CMK (cell line): ENCODE data around the gene LCN6.
"Not testable (repeated sequence)": the region's sequence is repeated elsewhere in the genome, so short reads cannot be mapped to it uniquely, and the experiment has no call there.

ENCODE experiments used
- DNase-seq: peaks from one replicate; pipeline ENCODE4 v3.0.0-alpha.2; 2010; ENCODE audit warnings: low read depth

The LCN6 gene

DNA sequence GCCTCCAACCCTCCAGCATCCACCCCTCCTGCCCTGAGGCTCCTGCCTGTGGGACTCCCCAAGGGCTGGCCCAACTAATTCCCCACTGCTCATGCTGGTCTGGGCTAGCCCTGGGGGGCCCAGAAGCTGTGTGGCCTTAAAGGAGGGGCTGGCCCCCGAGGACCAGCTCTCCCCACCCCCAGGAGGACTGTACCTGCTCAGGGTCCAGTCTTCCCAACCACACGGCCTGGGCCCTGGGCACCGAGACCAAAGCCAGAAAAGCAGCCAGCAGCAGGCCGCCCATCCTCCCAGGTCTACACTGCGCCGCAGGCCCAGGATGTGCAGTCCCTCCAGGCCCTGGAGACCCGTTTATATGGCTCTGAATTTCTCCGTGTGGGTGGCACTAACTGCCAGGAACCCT lies at the start of gene LCN6:
Gene LCN6 (minus strand): TSS at position 325 of the 400 bp plus-strand sequence. CDS start 42 bp downstream, at position 283.
- DNase-seq, result no peak

- not testable (repeated sequence) for DNase-seq
Measured at GRCh38 chr9:136796775-136797347, 48.5 kb upstream of the LCN6 start.

DNA sequence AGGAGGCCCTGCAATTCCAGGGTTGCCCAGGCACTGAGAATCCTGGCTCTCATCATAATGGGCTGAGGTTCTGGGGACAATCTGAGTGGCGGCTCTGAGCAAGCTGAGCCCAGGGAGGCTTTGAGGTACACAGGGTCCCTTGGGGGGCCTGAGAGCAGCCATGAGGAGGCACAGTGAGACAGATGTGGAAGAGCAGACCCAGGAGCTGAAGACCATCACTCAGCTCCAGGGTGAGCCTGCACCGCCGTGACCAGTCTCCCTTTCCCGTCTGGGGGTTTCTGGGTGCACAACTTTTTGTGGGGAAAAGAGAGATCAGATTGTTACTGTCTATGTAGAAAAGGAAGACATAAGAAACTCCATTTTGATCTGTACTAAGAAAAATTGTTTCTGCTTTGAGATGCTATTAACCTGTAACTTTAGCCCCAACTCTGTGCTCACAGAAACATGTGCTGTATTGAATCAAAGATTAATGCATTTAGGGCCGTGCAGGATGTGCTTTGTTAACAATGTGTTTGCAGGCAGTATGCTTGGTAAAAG lies 48.0 kb upstream of the LCN6 start, which contains the start of gene CCDC183:
Gene CCDC183 (plus strand): TSS at position 101 of the 537 bp plus-strand sequence. CDS start 60 bp downstream, at position 161.
- DNase-seq, result no peak

GRCh38 chr9:136795000-136795348 lies 46.6 kb upstream of the LCN6 start:
- no peak for DNase-seq

DNA sequence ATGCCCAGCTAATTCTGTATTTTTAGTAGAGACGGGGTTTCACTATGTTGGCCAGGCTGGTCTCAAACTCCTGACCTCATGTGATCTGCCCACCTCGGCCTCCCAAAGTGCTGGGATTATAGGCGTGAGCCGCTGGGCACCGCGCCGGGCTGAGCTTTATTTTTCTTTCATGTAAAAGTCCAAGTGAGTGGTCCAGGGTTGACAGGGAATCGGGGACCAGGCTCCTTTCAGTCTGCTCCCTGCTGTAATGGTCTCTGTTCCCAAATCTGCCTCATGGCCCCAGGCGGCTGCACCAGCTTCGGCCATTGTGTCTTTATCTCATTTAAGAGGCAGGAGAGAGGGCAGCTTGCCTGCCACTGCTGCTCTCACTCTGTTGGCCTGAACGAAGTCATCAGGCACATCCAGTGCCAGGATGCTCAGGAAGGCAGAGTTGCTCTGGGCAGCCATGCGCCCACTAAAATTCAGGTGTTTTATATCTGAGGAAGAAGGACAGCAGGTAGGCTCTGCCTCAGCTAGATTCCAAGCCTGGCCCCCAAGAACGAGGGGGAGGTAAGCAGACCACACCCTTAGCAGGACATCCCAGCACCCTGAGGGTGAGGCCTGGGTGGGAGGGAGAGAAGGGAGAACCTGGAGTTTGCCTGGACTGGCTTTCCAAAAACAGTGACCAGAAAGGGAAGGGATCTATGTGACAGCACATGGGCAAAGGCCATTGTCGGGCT lies 46.1 kb upstream of the LCN6 start:
- no peak for DNase-seq

DNA sequence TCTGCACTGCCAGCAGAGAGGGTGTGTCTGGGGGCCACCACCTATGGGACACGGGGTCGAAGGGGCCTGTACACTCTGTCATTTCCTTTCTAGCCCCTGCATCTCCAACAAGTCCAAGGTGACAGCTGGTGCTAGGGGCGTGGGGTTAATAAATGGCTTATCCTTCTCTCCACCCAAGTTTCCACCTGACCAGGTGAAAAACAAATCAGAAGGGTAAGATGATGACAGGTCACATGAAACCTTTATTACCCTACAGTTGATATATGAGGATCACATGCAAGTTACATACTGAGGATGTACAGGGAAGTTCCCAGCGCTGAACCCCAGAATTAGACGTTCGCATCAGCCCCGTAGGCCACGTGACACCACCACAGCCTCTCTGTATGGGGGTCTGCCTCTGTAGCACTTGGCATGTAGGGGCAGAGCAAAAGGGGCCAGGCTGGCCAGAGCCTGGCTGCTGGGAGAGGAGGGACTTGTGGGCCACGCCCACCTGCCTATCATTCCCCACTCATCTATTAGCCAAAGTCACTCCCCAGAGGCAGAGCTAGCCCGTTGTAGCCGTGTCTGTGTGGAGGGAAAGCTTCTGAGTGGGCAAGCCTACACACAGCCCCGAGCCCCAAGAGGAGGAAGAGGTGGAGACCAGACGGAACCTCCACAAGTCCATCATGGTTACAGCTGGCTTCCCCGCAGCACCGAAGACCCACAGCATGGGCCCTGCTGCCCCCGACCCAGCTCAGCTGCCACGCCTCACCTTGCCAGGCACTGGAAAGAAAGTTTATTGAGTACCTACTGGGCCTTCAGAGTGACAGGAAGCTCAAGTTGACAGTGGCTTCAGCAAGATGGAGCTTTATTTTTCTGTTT lies 45.0 kb upstream of the LCN6 start:
- DNase-seq, result no peak

DNA sequence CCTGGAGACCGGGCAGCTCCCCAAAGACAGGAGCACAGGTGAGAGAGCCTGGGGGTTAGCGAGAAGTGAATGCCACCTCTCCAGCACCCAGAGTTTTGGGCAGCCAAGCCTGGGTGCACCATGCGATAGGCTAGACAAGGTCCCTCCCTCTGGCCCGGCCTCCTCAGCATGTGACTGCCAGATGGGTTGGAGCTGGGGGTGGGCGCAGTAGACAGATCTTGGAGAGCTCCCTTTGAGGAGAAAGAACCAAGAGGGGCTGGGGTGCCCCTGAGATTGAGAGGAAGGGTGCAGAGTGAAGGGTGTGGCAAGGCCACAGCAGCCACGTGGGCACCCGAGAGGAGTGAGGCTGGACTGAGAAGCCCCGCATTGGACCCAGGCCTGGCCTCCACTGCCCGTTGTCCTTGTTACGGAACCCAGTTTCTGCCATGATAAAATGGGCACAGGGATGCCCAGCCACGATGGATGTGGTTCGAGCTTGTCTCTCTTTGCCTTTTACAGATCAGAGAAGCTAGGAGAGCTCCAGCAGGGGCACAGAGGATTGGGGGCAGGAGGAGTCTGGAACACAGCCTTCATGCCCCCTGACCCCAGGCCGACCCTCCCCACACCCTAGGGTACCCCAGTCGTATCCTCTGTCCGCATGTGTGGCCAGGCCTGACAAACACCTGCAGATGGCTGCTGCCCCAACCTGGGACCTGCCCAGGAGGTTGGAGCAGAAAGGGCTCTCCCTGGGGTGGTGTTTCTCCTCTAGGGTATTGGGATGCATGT lies 44.2 kb upstream of the LCN6 start:
- DNase-seq, result no peak

- no peak for DNase-seq
Measured at GRCh38 chr9:136791516-136792276, 43.4 kb upstream of the LCN6 start.

GRCh38 chr9:136790640-136791515 lies 42.6 kb upstream of the LCN6 start, which contains the start of gene TMEM141:
TSS of gene TMEM141 (plus strand) at chr9:136791344. CDS start at chr9:136791371, 27 bp downstream.
- peak; percentile 98 for DNase-seq

- DNase-seq, result no peak
Measured at GRCh38 chr9:136789523-136789937, 41.2 kb upstream of the LCN6 start.

DNA sequence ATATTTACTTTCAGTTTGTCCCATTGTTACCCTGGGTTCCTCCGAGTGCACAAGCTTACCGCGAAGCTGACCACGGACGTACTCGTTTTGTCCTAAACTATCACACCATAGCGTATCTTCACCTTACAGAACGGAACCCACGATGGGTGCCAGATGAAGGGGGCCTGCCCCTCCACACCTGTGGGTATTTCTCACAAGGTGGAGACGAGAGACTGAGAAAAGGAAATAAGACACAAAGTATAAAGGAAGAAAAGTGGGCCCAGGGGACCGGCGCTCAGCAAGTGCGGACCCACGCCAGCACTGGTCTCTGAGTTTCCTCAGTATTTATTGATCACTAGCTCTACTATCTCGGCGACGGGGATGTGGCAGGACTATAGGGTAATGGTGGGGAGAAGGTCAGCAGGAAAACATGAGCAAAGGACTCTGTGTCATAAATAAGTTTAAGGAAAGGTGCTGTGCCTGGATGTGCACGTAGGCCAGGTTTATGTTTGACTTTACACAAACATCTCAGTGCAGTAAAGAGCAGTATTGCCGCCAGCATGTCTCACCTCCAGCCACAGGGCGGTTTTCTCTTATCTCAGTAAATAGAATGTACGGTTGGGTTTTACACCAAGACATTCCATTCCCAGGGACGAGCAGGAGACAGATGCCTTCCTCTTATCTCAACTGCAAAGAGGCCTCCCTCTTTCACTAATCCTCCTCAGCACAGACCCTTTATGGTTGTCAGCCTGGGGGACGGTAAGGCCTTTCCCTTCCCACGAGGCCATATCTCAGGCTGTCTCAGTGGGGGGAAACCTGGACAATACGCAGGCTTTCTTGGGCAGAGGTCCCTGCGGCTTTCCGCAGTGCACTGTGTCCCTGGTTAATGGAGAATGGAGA lies 40.6 kb upstream of the LCN6 start:
- not testable (repeated sequence) for DNase-seq

DNA sequence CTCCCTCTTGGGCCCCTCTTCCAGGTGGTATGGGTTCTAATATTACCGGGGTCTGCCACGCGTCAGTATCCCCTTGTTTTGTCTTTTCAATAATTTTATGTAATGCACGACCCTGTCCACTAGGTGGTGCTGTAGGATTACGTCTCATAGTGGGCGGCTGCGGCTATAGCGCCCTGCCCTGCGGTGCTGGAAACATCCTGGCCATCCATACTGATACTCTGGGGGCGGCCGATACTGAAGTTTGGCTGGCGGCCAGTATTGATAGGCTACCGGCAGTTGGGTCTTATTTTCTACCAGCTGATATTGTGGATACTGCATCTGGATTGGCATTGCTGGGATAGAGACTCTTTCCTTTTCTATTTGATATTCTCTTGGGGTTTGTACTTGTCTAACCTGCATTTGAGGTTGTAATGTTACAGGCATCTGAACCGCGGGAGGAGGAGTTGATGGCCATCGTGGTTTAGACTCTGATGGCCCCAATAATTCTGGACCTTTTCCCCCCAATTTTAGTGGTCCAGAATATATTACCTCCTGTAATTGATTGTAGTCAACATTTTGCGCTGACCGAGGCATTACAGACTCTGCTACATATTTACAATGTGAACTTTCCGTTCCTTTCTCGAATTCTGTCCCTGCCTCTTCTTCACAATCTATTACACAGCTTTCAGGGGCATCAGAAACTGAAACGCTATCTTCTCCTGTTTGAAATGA lies 39.5 kb upstream of the LCN6 start:
- peak; percentile 82 for DNase-seq

GRCh38 chr9:136786983-136787382 lies 38.7 kb upstream of the LCN6 start:
- not testable (repeated sequence) for DNase-seq

- no peak for DNase-seq
Measured at GRCh38 chr9:136786451-136786850, 38.1 kb upstream of the LCN6 start.

DNA sequence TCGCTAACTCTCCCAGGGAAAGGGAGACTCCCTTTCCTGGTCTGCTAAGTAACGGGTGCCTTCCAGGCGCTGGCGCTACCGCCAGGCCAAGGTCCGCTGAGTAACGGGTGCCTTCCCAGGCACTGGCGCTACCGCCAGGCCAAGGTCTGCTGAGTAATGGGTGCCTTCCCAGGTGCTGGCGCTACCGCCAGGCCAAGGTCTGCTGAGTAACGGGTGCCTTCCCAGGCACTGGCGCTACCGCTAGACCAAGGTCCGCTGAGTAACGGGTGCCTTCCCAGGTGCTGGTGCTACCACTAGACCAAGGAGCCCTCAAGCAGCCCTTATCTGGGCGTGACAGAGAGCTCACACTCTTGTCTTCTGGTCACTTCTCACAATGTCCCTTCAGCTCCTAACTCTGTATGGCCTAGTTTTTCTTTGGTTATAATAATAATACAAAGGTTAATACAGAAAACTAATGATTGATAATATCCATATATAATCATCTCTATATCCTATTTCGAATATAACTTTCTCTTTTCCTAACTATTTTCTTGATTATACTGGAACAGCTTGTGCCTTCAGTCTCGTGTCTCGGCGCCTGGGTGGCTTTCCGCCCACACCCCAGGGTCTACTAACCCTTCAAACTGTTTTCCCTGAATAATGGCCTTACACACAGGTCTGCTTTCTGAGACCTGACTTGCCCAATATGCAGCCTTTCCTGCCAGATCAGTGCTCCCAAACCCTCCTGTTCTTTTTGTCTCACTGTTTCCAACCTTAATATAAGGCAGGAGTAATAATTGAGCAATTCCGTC lies 37.4 kb upstream of the LCN6 start:
- DNase-seq, result not testable (repeated sequence)

DNA sequence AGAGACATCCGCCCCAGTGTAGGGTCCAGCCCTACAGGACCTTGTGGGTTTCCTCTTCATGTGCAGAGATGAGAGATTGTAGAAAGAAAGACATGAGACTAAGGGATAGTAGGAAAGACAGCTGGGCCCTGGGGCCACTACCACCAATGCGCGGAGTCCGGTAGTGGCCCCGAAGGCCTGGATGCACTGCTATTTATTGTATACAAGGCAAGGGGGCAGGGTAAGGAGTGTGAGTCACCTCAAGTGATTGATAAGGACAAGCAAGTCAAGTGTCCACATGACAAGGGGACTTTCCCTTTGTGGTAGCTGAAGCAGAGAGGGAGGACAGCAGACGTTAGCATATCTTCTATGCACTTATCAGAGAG lies 36.7 kb upstream of the LCN6 start:
- DNase-seq, result no peak

DNA sequence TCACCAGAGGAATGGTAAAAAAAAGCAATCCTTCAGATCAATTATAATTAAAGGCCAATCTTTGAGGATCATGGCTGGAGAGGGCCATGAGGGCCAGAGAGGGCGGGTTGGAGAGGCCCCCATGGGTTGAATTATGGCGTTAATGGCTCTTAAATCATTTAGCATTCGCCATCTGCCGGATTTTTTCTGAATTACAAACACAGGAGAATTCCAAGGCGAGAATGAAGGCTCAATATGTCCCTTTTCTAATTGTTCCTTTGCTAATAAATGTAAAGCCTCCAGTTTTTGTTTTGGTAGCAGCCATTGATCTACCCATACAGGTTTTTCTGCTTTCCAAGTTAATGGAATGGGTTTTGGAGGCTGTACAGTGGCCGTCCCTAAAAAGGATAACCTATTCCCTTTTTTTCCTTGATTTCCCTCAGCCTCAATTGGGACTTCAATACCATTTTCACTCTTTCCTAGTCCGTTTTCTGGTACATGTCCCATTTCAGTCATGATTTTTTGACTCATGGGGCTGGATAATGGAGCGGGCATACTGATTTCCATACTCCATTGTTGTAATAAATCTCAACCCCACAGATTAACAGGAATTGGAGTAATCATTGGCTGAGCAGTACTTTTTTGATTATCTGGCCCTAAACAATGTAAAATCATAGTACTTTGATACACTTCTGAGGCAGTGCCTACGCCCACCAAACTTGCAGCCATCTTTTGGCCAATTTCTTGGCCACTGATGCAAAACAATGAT lies 36.1 kb upstream of the LCN6 start:
- DNase-seq, result no peak
